Left lung (tissue), 10 donors: ENCODE data around the gene TARDBP. TPM values are rescaled to one million over a fixed set of nuclear protein-coding genes. Genes with fewer than 3 reads are reported as not detected.

ENCODE experiments used
- ATAC-seq: fragments of 200-7000 bp; cut with Tn5 transposase; one replicate; pipeline ENCODE4 v1.9.1; 2020; ENCODE audit warnings: moderate library complexity
- DNase-seq, 4 donors: peaks; one replicate each; pipeline ENCODE4 v3.0.0-alpha.2; 2013 to 2020
- H3K27ac ChIP-seq, 2 donors: fragments of 200-600 bp; sonication (generic) in 1 of 2; one replicate each; pipeline versions ENCODE4 v1.5.0 to v1.8.0; 2020 to 2021
- H3K27me3 ChIP-seq, 2 donors: fragments of 200-600 bp; sonication (generic) in 1 of 2; one replicate each; pipeline versions ENCODE4 v1.5.0 to v1.8.0; 2020 to 2021
- H3K36me3 ChIP-seq, 2 donors: fragments of 200-600 bp; sonication (generic) in 1 of 2; one replicate each; pipeline versions ENCODE4 v1.5.0 to v1.8.0; 2020 to 2021
- H3K4me1 ChIP-seq, 2 donors: fragments of 200-600 bp; one replicate each; pipeline ENCODE4 v1.8.0; 2021
- H3K4me3 ChIP-seq, 2 donors: fragments of 200-600 bp; sonication (generic) in 1 of 2; one replicate each; pipeline versions ENCODE4 v1.5.0 to v1.8.0; 2020 to 2021; ENCODE audit warnings: mild to moderate bottlenecking in 1 of 2
- H3K9me3 ChIP-seq, 2 donors: fragments of 200-600 bp; sonication (generic) in 1 of 2; one replicate each; pipeline versions ENCODE4 v1.5.0 to v1.8.0; 2020 to 2021
- intact Hi-C, 2 donors: fragments of 100-400 bp; cut with DNase I; formaldehyde crosslinking; loops; one replicate each; pipeline versions ENCODE4 v1.11.2 to v1.14.2; 2022
- polyA plus RNA-seq, 6 donors: library from polyadenylated mRNA; unstranded; fragments of 120-200 nt; gene quantifications; one replicate each; pipeline ENCODE4 v1.2.1, GENCODE V29; 2013; ENCODE audit not compliant: insufficient read length in 6 of 6
- total RNA-seq, 2 donors: library from RNA; stranded (reverse); fragmentation: NEBNext Ultra II Directional; extraction: Animal tissue kit (Norgen Biotek cat#: 25700); gene quantifications; one replicate each; pipeline ENCODE4 v1.2.1, GENCODE V29; 2021
- TF ChIP-seq, protein P1 (sequence below), 2 donors: fragments of 200-600 bp; sonication (generic) in 1 of 2; IDR thresholded peaks; one replicate each; pipeline versions ENCODE4 v1.5.0 to v1.8.0; 2021; ENCODE audit warnings: antibody characterized with exemption in 2 of 2
- donor health status: DM: no; HTN: yes; CAD: no.
- donor health status: DM: no; HTN: no; CAD: no.

TARDBP gene
- total and polyA plus RNA-seq, 8 donors, result 119 to 344 (median 292) TPM

DNA sequence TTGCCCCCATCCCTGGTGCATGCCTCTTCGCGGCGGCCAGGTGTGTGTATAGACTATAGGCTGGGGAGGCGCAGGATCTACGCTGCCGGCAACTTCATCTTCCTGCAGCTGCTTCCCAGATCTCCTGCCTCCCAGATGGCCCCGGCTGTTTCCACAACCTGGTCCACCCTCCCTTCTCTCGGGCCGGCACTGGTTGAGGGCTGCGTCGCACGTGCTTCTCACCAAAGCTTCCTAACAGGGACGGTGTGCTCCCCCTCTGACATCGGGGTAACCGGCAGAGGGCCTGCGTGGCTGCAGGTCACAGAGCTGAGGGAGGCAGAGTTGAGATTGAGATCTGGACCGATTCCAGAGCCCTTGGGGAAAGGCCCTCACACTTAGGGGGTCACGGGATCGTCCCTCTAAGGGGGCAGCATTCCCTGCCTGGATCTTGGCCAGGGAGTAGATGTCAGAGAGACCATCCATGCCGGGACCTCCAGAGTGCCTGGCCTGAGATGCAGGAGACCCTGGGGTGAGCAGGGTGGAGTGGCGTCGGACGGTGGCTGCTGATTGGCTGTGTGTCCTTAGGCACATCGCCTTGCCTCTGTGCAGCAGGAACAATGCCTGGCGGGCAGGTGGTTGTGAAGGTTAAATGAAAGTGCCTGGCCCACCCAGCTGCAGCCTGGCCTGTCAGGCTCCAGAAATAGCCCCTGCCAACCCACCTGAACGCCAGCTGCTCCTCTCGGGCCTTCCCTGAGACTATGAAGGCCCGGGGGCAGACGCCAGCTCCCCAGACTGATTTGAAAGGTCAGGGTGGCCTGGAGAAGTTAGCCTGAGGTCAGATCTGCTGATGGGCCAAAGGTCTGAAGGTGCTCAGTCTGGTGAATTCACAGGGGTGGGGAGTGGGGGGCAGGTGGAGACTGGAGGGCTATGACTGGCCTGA lies 40.6 kb downstream of the TARDBP start:
- DNase-seq, result no peak
- Histone ChIP-seq H3K27ac (no peak overlapping the region), H3K9me3 (no peaks in the 10 kb centered on the region), H3K36me3 (peaks cover 0 to 43% of the 10 kb centered on the region in 2 donors), H3K27me3 (peaks cover 0 to 8% of the 10 kb centered on the region in 2 donors), H3K4me3 (no peak overlapping the region), H3K4me1 (peaks cover 0 to 13% of the 10 kb centered on the region in 2 donors)
- intact Hi-C loops, result no loop called here
- TF ChIP-seq, protein P1, sequence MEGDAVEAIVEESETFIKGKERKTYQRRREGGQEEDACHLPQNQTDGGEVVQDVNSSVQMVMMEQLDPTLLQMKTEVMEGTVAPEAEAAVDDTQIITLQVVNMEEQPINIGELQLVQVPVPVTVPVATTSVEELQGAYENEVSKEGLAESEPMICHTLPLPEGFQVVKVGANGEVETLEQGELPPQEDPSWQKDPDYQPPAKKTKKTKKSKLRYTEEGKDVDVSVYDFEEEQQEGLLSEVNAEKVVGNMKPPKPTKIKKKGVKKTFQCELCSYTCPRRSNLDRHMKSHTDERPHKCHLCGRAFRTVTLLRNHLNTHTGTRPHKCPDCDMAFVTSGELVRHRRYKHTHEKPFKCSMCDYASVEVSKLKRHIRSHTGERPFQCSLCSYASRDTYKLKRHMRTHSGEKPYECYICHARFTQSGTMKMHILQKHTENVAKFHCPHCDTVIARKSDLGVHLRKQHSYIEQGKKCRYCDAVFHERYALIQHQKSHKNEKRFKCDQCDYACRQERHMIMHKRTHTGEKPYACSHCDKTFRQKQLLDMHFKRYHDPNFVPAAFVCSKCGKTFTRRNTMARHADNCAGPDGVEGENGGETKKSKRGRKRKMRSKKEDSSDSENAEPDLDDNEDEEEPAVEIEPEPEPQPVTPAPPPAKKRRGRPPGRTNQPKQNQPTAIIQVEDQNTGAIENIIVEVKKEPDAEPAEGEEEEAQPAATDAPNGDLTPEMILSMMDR (IDR thresholded peaks at IDR 0.05), result no peak
- ATAC-seq, result peak; percentile 16

DNA sequence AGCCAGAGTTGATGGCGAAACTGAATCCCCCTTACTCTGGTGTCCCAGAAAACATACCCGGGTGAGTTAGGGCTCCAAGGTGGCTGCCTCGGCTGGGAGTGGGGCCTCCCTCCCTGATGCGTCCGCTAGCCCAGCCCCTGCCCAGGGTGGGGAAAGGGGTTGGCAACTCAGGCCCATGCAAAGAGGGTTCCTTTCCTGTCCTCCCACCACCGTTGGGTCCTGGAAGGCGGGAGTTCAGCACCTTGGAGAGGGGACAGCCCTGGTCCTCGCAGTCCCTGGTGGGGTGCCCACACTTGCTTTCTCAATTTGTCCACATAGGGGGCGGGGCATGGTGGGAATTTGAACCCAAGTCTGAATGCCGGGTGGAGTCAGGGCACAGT lies 41.3 kb downstream of the TARDBP start:
- TF ChIP-seq, protein P1 (IDR thresholded peaks at IDR 0.05), result no peak
- Histone ChIP-seq H3K4me1 (peaks cover 3 to 19% of the 10 kb centered on the region in 2 donors), H3K27me3 (peaks cover 0 to 8% of the 10 kb centered on the region in 2 donors), H3K9me3 (no peaks in the 10 kb centered on the region), H3K4me3 (no peak overlapping the region), H3K36me3 (peaks cover 0 to 43% of the 10 kb centered on the region in 2 donors), H3K27ac (no peak overlapping the region)
- ATAC-seq, result peak; percentile 38
- intact Hi-C loops, result no loop called here
- no peak for DNase-seq

DNA sequence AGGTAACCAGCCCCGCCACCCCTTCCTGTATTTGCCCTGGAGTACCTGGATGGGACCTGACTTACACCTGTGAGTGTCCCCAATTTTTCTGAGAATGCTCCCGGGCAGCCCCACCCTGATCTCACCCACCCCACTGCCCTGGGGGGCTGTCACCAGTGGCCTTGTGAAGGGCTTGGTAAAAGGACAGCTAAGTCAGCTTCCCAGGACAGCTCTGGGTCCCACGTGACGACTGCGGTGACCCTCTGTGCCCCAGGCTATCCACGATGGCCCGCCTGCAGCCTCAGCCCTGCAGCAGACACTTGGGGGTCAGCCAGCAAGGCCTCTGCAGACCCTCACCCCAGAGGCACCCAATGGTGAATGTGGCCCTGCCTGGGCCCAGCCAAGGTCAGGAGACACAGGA lies 41.7 kb downstream of the TARDBP start:
- intact Hi-C loops, result no loop called here
- peaks cover 0 to 43% of the 10 kb centered on the region in 2 donors for H3K36me3 ChIP-seq
- H3K27me3 ChIP-seq, result peaks cover 0 to 8% of the 10 kb centered on the region in 2 donors
- peaks cover 8 to 23% of the 10 kb centered on the region in 2 donors for H3K4me1 ChIP-seq
- no peak overlapping the region for H3K4me3 ChIP-seq
- no peak for ATAC-seq
- H3K9me3 ChIP-seq, result no peaks in the 10 kb centered on the region
- no peak for DNase-seq
- H3K27ac ChIP-seq, result no peak overlapping the region
- TF ChIP-seq, protein P1 (IDR thresholded peaks at IDR 0.05), result no peak

DNA sequence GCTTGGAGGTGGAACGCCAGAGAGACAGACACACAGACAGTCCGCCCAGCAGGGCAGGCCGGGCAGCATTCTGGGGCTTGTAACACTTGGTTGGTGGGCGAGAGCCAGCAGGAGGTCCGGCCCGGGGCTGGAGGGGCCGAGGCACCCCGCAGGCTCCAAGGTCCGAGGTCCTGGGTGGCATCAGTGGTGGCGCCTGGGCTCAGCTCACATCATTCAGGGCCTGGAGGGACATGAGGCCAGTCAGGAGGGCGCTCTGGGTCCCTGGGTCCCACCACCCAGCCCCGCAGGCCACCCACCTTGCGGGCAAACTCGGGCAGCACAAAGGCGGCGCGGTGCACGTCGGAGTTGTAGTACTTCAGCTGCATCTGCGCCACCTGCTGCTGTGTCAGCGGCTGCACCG lies 42.2 kb downstream of the TARDBP start:
- no peak for DNase-seq
- H3K4me1 ChIP-seq, result peaks cover 8 to 27% of the 10 kb centered on the region in 2 donors
- H3K4me3 ChIP-seq, result no peak overlapping the region
- H3K27me3 ChIP-seq, result peaks cover 0 to 8% of the 10 kb centered on the region in 2 donors
- TF ChIP-seq, protein P1 (IDR thresholded peaks at IDR 0.05), result no peak
- H3K36me3 ChIP-seq, result peaks cover 0 to 43% of the 10 kb centered on the region in 2 donors
- intact Hi-C loops, result no loop called here
- ATAC-seq, result no peak
- H3K9me3 ChIP-seq, result no peaks in the 10 kb centered on the region
- H3K27ac ChIP-seq, result no peak overlapping the region

DNA sequence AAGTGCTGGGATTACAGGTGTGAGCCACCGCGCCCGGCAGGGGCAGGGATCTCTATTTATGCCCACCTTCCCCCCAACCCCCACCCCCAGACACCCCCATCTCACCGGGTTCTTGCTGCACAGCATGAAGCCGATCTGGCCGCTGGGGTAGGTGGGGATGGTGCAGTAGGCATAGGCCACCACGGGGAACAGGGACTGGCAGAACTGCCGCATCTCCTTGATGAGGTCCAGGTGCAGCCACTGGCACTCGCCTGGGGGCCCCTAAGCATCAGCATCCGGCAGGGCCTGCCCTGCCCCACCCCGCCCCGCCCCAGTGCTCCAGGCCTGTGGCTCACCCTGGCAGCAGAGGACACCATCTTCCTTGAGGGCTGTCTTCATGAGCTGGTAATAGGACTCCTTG lies 43.2 kb downstream of the TARDBP start:
- Histone ChIP-seq H3K4me1 (peaks cover 8 to 32% of the 10 kb centered on the region in 2 donors), H3K27ac (no peak overlapping the region), H3K36me3 (peaks cover 0 to 43% of the 10 kb centered on the region in 2 donors), H3K9me3 (no peaks in the 10 kb centered on the region), H3K4me3 (no peak overlapping the region), H3K27me3 (peaks cover 0 to 8% of the 10 kb centered on the region in 2 donors)
- no peak for DNase-seq
- intact Hi-C loops, result no loop called here
- ATAC-seq, result no peak
- TF ChIP-seq, protein P1 (IDR thresholded peaks at IDR 0.05), result no peak
